Measurements from ENCODE around the gene FAIM2.

DNA sequence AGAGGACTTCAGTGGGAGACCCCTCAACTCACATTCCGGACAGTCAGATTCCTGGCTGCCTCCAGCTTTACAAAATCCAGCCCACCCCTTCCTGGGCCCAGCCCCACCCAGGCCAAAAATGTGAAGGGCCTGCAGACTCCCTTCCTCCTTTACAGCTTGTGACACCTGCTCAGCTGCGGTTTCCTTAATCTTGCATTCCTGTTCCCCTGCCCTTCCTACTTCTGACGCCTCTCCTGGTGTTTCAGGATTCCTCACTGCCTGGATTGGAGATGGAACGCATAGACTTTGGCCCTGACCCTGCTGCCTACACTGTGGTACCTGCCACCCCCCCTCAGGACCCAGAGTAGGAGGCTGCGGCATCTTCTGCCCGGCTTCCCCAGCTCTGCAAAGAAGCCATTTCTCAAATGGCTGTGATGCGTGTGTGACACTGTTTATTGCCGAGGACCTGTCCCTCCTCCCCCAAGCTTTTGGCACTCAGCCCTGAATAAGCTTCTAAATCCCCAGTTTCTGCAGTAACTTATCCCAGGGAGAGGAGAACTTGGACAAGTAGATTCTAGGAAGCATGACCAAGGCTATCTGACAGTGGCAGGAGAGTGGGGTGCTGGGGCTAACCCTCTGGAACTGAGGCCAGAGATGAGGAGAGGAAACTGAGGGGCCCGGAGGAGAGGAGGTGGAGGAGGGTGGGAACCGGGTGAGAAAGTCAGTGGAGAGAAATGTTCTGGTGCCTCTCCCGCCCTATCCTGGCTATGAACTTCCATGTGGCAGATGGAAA lies 35.9 kb downstream of the FAIM2 start:
- TF ChIP-seq NFYB (CRISPR knock-in tag; conservative IDR thresholded peaks at IDR 0.05; ENCODE audit: low read depth), result no peak
- no peak for TF ChIP-seq ATF1 (CRISPR knock-in tag; IDR thresholded peaks at IDR 0.05)
- no peak for TF ChIP-seq NR3C1 (CRISPR knock-in tag; conservative IDR thresholded peaks at IDR 0.05; ENCODE audit: low read depth)
- TF ChIP-seq, protein P1, sequence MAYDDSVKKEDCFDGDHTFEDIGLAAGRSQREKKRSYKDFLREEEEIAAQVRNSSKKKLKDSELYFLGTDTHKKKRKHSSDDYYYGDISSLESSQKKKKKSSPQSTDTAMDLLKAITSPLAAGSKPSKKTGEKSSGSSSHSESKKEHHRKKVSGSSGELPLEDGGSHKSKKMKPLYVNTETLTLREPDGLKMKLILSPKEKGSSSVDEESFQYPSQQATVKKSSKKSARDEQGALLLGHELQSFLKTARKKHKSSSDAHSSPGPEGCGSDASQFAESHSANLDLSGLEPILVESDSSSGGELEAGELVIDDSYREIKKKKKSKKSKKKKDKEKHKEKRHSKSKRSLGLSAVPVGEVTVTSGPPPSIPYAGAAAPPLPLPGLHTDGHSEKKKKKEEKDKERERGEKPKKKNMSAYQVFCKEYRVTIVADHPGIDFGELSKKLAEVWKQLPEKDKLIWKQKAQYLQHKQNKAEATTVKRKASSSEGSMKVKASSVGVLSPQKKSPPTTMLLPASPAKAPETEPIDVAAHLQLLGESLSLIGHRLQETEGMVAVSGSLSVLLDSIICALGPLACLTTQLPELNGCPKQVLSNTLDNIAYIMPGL (CRISPR knock-in tag; IDR thresholded peaks at IDR 0.05), result no peak
- no peak for TF ChIP-seq TP53 (CRISPR knock-in tag; IDR thresholded peaks at IDR 0.05)
- TF ChIP-seq, protein P2, sequence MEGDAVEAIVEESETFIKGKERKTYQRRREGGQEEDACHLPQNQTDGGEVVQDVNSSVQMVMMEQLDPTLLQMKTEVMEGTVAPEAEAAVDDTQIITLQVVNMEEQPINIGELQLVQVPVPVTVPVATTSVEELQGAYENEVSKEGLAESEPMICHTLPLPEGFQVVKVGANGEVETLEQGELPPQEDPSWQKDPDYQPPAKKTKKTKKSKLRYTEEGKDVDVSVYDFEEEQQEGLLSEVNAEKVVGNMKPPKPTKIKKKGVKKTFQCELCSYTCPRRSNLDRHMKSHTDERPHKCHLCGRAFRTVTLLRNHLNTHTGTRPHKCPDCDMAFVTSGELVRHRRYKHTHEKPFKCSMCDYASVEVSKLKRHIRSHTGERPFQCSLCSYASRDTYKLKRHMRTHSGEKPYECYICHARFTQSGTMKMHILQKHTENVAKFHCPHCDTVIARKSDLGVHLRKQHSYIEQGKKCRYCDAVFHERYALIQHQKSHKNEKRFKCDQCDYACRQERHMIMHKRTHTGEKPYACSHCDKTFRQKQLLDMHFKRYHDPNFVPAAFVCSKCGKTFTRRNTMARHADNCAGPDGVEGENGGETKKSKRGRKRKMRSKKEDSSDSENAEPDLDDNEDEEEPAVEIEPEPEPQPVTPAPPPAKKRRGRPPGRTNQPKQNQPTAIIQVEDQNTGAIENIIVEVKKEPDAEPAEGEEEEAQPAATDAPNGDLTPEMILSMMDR (IDR thresholded peaks at IDR 0.05), result no peak
- no peak for TF ChIP-seq KAT7 (CRISPR knock-in tag; IDR thresholded peaks at IDR 0.05; ENCODE audit: borderline replicate concordance)
- no peak for TF ChIP-seq SP1 (CRISPR knock-in tag; conservative IDR thresholded peaks at IDR 0.05)
- no peak for TF ChIP-seq CREB1 (CRISPR knock-in tag; IDR thresholded peaks at IDR 0.05)
- TF ChIP-seq MAX (CRISPR knock-in tag; IDR thresholded peaks at IDR 0.05), result no peak
- TF ChIP-seq ZNF138 (CRISPR knock-in tag; conservative IDR thresholded peaks at IDR 0.05), result no peak
- TF ChIP-seq ELF4 (CRISPR knock-in tag; IDR thresholded peaks at IDR 0.05; ENCODE audit: low read depth), result no peak
- TF ChIP-seq E2F1 (CRISPR knock-in tag; IDR thresholded peaks at IDR 0.05), result no peak
- TF ChIP-seq, protein P3, sequence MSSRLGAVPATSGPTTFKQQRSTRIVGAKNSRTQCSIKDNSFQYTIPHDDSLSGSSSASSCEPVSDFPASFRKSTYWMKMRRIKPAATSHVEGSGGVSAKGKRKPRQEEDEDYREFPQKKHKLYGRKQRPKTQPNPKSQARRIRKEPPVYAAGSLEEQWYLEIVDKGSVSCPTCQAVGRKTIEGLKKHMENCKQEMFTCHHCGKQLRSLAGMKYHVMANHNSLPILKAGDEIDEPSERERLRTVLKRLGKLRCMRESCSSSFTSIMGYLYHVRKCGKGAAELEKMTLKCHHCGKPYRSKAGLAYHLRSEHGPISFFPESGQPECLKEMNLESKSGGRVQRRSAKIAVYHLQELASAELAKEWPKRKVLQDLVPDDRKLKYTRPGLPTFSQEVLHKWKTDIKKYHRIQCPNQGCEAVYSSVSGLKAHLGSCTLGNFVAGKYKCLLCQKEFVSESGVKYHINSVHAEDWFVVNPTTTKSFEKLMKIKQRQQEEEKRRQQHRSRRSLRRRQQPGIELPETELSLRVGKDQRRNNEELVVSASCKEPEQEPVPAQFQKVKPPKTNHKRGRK (CRISPR knock-in tag; IDR thresholded peaks at IDR 0.05; ENCODE audit: borderline replicate concordance), result no peak
